ENCODE data around the gene ATF5.
"Not testable (repeated sequence)": the region's sequence is repeated elsewhere in the genome, so short reads cannot be mapped to it uniquely, and the experiment has no call there.

- not testable (repeated sequence) for TF ChIP-seq POLR2A (IDR thresholded peaks at IDR 0.05)
- TF ChIP-seq, protein P1, sequence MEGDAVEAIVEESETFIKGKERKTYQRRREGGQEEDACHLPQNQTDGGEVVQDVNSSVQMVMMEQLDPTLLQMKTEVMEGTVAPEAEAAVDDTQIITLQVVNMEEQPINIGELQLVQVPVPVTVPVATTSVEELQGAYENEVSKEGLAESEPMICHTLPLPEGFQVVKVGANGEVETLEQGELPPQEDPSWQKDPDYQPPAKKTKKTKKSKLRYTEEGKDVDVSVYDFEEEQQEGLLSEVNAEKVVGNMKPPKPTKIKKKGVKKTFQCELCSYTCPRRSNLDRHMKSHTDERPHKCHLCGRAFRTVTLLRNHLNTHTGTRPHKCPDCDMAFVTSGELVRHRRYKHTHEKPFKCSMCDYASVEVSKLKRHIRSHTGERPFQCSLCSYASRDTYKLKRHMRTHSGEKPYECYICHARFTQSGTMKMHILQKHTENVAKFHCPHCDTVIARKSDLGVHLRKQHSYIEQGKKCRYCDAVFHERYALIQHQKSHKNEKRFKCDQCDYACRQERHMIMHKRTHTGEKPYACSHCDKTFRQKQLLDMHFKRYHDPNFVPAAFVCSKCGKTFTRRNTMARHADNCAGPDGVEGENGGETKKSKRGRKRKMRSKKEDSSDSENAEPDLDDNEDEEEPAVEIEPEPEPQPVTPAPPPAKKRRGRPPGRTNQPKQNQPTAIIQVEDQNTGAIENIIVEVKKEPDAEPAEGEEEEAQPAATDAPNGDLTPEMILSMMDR (IDR thresholded peaks at IDR 0.05), result not testable (repeated sequence)
Observed at GRCh38 chr19:49958144-49958543, 29.1 kb downstream of the ATF5 start.

Measured in ovary (tissue), 3 donors.